B cell (primary cell): ENCODE results near the gene PAX6. TPM values are rescaled to one million over a fixed set of nuclear protein-coding genes. Genes with fewer than 3 reads are reported as not detected.

Source experiments
- ATAC-seq: fragments of 200-7000 bp; cut with Tn5 transposase; one replicate; pipeline ENCODE4 v1.10.0; 2021; ENCODE audit warnings: low read depth, mild to moderate bottlenecking, moderate number of reproducible peaks, moderate library complexity
- CTCF ChIA-PET: fragments of 350-600 bp; sonication (Branson Sonifier 250); formaldehyde crosslinking; loops from one replicate; lab custom pipeline; 2021; ENCODE audit warnings: antibody characterized with exemption, inconsistent platforms; lab: Charles Lee
- POLR2A ChIA-PET: fragments of 350-600 bp; sonication (Branson Sonifier 250); formaldehyde crosslinking; loops from one replicate; lab custom pipeline; 2021; ENCODE audit warnings: antibody characterized with exemption; lab: Charles Lee
- DNase-seq: peaks from one replicate; pipeline ENCODE4 v3.0.0; 2013
- H2AFZ ChIP-seq: 2 replicates; pipeline ENCODE4 v1.6.1; 2012; ENCODE audit warnings: mild to moderate bottlenecking, low read depth, low read length; ENCODE audit not compliant: insufficient read depth, poor library complexity, severe bottlenecking
- H3K27ac ChIP-seq, 2 donors: 1 replicate in 1 of 2; 2 replicates in 1 of 2; pipeline ENCODE4 v1.5.1; 2012 to 2013; ENCODE audit warnings: low read length in 2 of 2, mild to moderate bottlenecking in 2 of 2, moderate library complexity in 1 of 2
- H3K27me3 ChIP-seq, 4 experiments: fragments of 200-600 bp in 1 of 4; sonication (generic) in 1 of 4; replicated peaks in 1 of 4; 1 replicate in 2 of 4; 2 replicates in 2 of 4; pipeline versions ENCODE4 v1.6.1 to v1.7.0; 2013 to 2016; ENCODE audit warnings: low read length in 3 of 4, mild to moderate bottlenecking in 2 of 4, mixed read lengths in 1 of 4, moderate library complexity in 1 of 4; ENCODE audit not compliant: insufficient read depth in 4 of 4, control insufficient read depth in 3 of 4; ENCODE audit errors: control extremely low read depth in 1 of 4
- H3K36me3 ChIP-seq, 2 experiments: replicated peaks in 1 of 2; 1 replicate in 1 of 2; 2 replicates in 1 of 2; pipeline versions ENCODE4 v1.6.1 to v1.7.1; 2013; ENCODE audit warnings: low read length in 1 of 2; ENCODE audit not compliant: insufficient read depth in 2 of 2, control insufficient read depth in 1 of 2; ENCODE audit errors: control extremely low read depth in 1 of 2, extremely low read depth in 1 of 2
- H3K4me1 ChIP-seq, 2 donors: fragments of 200-600 bp in 1 of 2; sonication (generic) in 1 of 2; 1 replicate in 1 of 2; 2 replicates in 1 of 2; pipeline versions ENCODE4 v1.5.1 to v1.6.1; 2013 to 2017; ENCODE audit warnings: low read length in 2 of 2; ENCODE audit not compliant: control insufficient read depth in 2 of 2, insufficient read depth in 2 of 2
- H3K4me2 ChIP-seq: replicated peaks from 2 replicates; pipeline ENCODE3; 2012; ENCODE audit warnings: mild to moderate bottlenecking, low read depth, low read length; ENCODE audit not compliant: poor library complexity, severe bottlenecking
- H3K4me3 ChIP-seq, 5 experiments: fragments of 200-600 bp in 1 of 5; sonication (generic) in 1 of 5; 1 replicate in 3 of 5; 2 replicates in 2 of 5; pipeline versions ENCODE4 v1.5.1 to v1.7.0; 2011 to 2016; ENCODE audit warnings: low read length in 4 of 5, mild to moderate bottlenecking in 4 of 5, low read depth in 2 of 5, control low read depth in 1 of 5, moderate library complexity in 1 of 5; ENCODE audit not compliant: insufficient read depth in 1 of 5; ENCODE audit errors: control extremely low read depth in 1 of 5, extremely low read depth in 1 of 5
- H3K79me2 ChIP-seq: fragments of 200-600 bp; sonication (generic); one replicate; pipeline ENCODE4 v1.6.0; 2016; ENCODE audit warnings: low read length; ENCODE audit not compliant: control insufficient read depth, insufficient read depth
- H3K9ac ChIP-seq: fragments of 200-600 bp; sonication (generic); 2 replicates; pipeline ENCODE4 v1.6.1; 2017; ENCODE audit warnings: mild to moderate bottlenecking, low read length, moderate library complexity
- H3K9me3 ChIP-seq, 3 donors: one replicate each; pipeline versions ENCODE4 v1.6.1 to v1.7.1; 2013; ENCODE audit warnings: low read length in 2 of 3; ENCODE audit not compliant: control insufficient read depth in 2 of 3, insufficient read depth in 1 of 3; ENCODE audit errors: control extremely low read depth in 1 of 3
- H4K20me1 ChIP-seq: 2 replicates; pipeline ENCODE4 v1.6.0; 2012; ENCODE audit warnings: mild to moderate bottlenecking, low read length; ENCODE audit not compliant: insufficient read depth, control insufficient read depth, poor library complexity, severe bottlenecking
- H3K27ac Mint-ChIP-seq: one replicate; pipeline ENCODE4 v1.8.0; 2021; ENCODE audit warnings: mixed read lengths
- H3K27me3 Mint-ChIP-seq: one replicate; pipeline ENCODE4 v1.8.0; 2021; ENCODE audit warnings: mixed read lengths
- H3K4me1 Mint-ChIP-seq: one replicate; pipeline ENCODE4 v1.8.0; 2021; ENCODE audit warnings: mixed read lengths
- H3K4me3 Mint-ChIP-seq: one replicate; pipeline ENCODE4 v1.8.0; 2021; ENCODE audit warnings: mixed read lengths
- H3K9me3 Mint-ChIP-seq: one replicate; pipeline ENCODE4 v1.8.0; 2022; ENCODE audit warnings: mixed read lengths; ENCODE audit not compliant: insufficient read depth
- CTCF ChIP-seq: fragments of 200-600 bp; IDR thresholded peaks from one replicate; pipeline ENCODE4 v1.8.0; 2022; ENCODE audit warnings: antibody characterized with exemption, mild to moderate bottlenecking
- EZH2 ChIP-seq: IDR thresholded peaks from 2 replicates; pipeline ENCODE4 v1.6.1; 2012; ENCODE audit warnings: borderline replicate concordance, low read depth, mild to moderate bottlenecking, moderate library complexity, low read length; ENCODE audit not compliant: insufficient read depth, poor library complexity, severe bottlenecking
- WGBS: methylation state at CpG from one replicate; pipeline ENCODE4 v1.1.5; 2013; ENCODE audit warnings: missing lambda C conversion rate; ENCODE audit not compliant: insufficient coverage; 5-methylcytosine and 5-hydroxymethylcytosine counted together
- intact Hi-C: fragments of 100-400 bp; cut with micrococcal nuclease; formaldehyde crosslinking; loops from one replicate; pipeline ENCODE4 v1.10.0; 2022
- polyA plus RNA-seq: library from polyadenylated mRNA; depleted of rRNA; stranded (reverse); fragments of >200 nt; gene quantifications from 2 replicates; pipeline ENCODE4 v1.2.3, GENCODE V29; 2012
- total RNA-seq, 2 donors: library from RNA; stranded (reverse); fragments of 120-200 nt in 1 of 2; gene quantifications; 1 replicate in 1 of 2; 2 replicates in 1 of 2; pipeline versions ENCODE4 v1.2.3 to v1.2.4, GENCODE V29; 2013 to 2022

PAX6 gene
- total and polyA plus RNA-seq, 2 donors (not counting 1 experiment from before 2014, with no cell fraction given) = not detected

- H3K4me1 ChIP-seq = peaks cover 23 to 32% of the 10 kb centered on the region in 2 donors
- ChIA-PET CTCF (interaction anchor here (1.1 kb wide), 1 partner anchor 12 kb away, joined by 4 read pairs; no protein-coding TSS in a partner anchor), POLR2A (no interaction called here)
- TF ChIP-seq EZH2 = no peak
- TF ChIP-seq CTCF = no peak
- H3K9me3 ChIP-seq = peaks cover 0 to 77% (median 16%) of the 10 kb centered on the region in 3 donors
- H3K27me3 ChIP-seq = peaks cover 0 to 91% (median 76%) of the 10 kb centered on the region in 4 experiments
- peak overlapping the region; percentile 5 for H3K4me3 Mint-ChIP-seq
- H3K4me1 Mint-ChIP-seq = peaks cover 26% of the 10 kb centered on the region
- H3K79me2 ChIP-seq = no peaks in the 10 kb centered on the region
- H3K36me3 ChIP-seq = no peaks in the 10 kb centered on the region
- no peak overlapping the region for H3K4me3 ChIP-seq
- H3K27ac Mint-ChIP-seq = no peak overlapping the region
- no peak overlapping the region for H3K9ac ChIP-seq
- H4K20me1 ChIP-seq = no peaks in the 10 kb centered on the region
- no peak overlapping the region for H3K4me2 ChIP-seq
- no peak overlapping the region for H3K27ac ChIP-seq
- H3K27me3 Mint-ChIP-seq = peaks cover 69% of the 10 kb centered on the region
- DNase-seq (peak; percentile 12), ATAC-seq (no peak)
- no peak overlapping the region for H2AFZ ChIP-seq
- intact Hi-C loops = no loop called here
- no peaks in the 10 kb centered on the region for H3K9me3 Mint-ChIP-seq
- 18% methylated on average over 18 of the region's 23 CpGs for WGBS
These were observed 10.5 kb downstream of the PAX6 start for GRCh38 chr11:31800398-31801265.
